ENCODE measurements around the gene ZNF506.
"Not testable (repeated sequence)": the region's sequence is repeated elsewhere in the genome, so short reads cannot be mapped to it uniquely, and the experiment has no call there.

DNA sequence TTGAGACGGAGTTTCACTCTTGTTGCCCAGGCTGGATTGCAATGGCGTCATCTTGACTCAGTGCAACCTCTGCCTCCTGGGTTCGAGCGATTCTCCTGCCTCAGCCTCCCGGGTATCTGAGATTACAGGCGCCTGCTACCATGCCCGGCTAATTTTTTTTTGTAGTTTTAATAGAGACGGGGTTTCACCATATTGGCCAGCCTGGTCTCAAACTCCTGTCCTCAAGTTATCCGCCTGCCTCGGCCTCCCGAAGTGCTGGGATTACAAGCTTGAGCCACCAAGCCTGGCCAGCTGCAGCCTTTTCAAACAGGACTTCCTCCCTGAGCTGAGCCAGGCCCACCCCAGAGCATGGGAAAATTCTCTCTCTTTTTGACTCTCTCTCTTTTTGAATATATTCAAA, 426 bp upstream of the ZNF506 start:
- TF ChIP-seq, protein P1, sequence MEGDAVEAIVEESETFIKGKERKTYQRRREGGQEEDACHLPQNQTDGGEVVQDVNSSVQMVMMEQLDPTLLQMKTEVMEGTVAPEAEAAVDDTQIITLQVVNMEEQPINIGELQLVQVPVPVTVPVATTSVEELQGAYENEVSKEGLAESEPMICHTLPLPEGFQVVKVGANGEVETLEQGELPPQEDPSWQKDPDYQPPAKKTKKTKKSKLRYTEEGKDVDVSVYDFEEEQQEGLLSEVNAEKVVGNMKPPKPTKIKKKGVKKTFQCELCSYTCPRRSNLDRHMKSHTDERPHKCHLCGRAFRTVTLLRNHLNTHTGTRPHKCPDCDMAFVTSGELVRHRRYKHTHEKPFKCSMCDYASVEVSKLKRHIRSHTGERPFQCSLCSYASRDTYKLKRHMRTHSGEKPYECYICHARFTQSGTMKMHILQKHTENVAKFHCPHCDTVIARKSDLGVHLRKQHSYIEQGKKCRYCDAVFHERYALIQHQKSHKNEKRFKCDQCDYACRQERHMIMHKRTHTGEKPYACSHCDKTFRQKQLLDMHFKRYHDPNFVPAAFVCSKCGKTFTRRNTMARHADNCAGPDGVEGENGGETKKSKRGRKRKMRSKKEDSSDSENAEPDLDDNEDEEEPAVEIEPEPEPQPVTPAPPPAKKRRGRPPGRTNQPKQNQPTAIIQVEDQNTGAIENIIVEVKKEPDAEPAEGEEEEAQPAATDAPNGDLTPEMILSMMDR (IDR thresholded peaks at IDR 0.05; ENCODE audit: insufficient read depth, low read length), result not testable (repeated sequence)
- TF ChIP-seq, protein P2, sequence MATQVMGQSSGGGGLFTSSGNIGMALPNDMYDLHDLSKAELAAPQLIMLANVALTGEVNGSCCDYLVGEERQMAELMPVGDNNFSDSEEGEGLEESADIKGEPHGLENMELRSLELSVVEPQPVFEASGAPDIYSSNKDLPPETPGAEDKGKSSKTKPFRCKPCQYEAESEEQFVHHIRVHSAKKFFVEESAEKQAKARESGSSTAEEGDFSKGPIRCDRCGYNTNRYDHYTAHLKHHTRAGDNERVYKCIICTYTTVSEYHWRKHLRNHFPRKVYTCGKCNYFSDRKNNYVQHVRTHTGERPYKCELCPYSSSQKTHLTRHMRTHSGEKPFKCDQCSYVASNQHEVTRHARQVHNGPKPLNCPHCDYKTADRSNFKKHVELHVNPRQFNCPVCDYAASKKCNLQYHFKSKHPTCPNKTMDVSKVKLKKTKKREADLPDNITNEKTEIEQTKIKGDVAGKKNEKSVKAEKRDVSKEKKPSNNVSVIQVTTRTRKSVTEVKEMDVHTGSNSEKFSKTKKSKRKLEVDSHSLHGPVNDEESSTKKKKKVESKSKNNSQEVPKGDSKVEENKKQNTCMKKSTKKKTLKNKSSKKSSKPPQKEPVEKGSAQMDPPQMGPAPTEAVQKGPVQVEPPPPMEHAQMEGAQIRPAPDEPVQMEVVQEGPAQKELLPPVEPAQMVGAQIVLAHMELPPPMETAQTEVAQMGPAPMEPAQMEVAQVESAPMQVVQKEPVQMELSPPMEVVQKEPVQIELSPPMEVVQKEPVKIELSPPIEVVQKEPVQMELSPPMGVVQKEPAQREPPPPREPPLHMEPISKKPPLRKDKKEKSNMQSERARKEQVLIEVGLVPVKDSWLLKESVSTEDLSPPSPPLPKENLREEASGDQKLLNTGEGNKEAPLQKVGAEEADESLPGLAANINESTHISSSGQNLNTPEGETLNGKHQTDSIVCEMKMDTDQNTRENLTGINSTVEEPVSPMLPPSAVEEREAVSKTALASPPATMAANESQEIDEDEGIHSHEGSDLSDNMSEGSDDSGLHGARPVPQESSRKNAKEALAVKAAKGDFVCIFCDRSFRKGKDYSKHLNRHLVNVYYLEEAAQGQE (IDR thresholded peaks at IDR 0.05; ENCODE audit: insufficient replicate concordance, low read depth), result not testable (repeated sequence)
- TF ChIP-seq GABPA (IDR thresholded peaks at IDR 0.05; ENCODE audit: low read depth), result not testable (repeated sequence)

All from HL-60 (cell line).